Measurements from ENCODE around the gene RIMBP2.

The RIMBP2 gene

DNA sequence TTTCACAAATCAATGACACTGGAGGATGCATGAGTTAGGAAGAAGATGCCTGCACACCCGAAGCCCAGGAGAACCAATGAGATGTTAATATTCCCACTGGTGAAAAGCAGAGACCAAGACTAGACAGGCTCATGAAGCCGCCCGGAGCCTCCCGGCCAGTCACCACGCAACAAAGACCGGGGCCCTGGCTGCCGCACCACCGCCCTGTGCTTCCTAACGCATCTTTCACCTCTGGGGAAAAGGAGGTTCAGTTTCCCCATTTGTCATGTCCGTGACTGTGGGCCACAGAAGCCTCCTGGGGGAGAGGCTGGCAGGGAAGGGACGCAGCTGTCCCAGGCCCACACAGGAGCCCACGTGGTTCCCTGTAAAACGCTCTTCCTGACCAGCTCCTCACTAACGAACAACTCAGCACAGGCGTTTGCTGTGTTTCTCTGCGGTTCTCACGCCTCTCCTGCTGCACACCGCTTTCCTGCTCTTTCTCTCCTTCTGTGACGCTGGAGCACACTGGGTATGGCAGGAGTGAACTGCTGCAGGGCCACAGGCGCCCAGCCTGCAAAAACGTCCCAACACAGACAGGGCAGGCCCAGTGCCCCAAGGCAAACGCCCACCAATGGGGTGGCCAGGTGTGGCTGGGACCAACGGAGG lies 10.8 kb downstream of the RIMBP2 start:
- no peak for DNase-seq (ENCODE audit: low read depth)
- H3K4me3 ChIP-seq (ENCODE audit: low read depth, low read length): no peak overlapping the region
- no peak for TF ChIP-seq POLR2A (IDR thresholded peaks at IDR 0.05; ENCODE audit: extremely low read depth, insufficient read length)
- TF ChIP-seq MYC (IDR thresholded peaks at IDR 0.05; ENCODE audit: low read depth, low read length): no peak
- TF ChIP-seq, protein P1, sequence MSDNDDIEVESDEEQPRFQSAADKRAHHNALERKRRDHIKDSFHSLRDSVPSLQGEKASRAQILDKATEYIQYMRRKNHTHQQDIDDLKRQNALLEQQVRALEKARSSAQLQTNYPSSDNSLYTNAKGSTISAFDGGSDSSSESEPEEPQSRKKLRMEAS (IDR thresholded peaks at IDR 0.05; ENCODE audit: low read depth, low read length): no peak
- TF ChIP-seq, protein P2, sequence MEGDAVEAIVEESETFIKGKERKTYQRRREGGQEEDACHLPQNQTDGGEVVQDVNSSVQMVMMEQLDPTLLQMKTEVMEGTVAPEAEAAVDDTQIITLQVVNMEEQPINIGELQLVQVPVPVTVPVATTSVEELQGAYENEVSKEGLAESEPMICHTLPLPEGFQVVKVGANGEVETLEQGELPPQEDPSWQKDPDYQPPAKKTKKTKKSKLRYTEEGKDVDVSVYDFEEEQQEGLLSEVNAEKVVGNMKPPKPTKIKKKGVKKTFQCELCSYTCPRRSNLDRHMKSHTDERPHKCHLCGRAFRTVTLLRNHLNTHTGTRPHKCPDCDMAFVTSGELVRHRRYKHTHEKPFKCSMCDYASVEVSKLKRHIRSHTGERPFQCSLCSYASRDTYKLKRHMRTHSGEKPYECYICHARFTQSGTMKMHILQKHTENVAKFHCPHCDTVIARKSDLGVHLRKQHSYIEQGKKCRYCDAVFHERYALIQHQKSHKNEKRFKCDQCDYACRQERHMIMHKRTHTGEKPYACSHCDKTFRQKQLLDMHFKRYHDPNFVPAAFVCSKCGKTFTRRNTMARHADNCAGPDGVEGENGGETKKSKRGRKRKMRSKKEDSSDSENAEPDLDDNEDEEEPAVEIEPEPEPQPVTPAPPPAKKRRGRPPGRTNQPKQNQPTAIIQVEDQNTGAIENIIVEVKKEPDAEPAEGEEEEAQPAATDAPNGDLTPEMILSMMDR (IDR thresholded peaks at IDR 0.05; ENCODE audit: low read depth, low read length): no peak

DNA sequence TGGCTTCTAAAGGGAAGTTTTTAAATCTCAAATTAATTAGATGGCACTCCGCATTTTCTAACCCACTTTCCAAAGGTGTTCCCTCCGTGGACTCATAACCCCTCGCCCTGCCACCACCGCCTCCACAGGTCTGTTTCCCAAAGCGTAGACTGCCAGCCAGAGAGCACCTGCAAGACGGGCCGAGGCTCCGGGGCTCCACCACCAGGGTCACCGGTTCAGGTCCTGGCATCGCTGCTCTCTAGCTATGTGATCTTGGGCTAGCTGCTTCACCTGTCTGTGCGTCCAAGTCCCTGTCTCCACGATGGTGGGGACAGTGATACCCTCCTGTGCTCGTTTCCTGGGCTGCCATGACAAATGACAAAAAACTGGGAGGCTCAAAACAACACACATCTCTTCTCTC lies 11.5 kb downstream of the RIMBP2 start:
- H3K4me3 ChIP-seq (ENCODE audit: low read depth, low read length): no peak overlapping the region
- no peak for DNase-seq (ENCODE audit: low read depth)
- TF ChIP-seq, protein P2 (IDR thresholded peaks at IDR 0.05; ENCODE audit: low read depth, low read length): no peak
- TF ChIP-seq POLR2A (IDR thresholded peaks at IDR 0.05; ENCODE audit: extremely low read depth, insufficient read length) (no peak), MYC (IDR thresholded peaks at IDR 0.05; ENCODE audit: low read depth, low read length) (no peak)
- TF ChIP-seq, protein P1 (IDR thresholded peaks at IDR 0.05; ENCODE audit: low read depth, low read length): no peak

DNA sequence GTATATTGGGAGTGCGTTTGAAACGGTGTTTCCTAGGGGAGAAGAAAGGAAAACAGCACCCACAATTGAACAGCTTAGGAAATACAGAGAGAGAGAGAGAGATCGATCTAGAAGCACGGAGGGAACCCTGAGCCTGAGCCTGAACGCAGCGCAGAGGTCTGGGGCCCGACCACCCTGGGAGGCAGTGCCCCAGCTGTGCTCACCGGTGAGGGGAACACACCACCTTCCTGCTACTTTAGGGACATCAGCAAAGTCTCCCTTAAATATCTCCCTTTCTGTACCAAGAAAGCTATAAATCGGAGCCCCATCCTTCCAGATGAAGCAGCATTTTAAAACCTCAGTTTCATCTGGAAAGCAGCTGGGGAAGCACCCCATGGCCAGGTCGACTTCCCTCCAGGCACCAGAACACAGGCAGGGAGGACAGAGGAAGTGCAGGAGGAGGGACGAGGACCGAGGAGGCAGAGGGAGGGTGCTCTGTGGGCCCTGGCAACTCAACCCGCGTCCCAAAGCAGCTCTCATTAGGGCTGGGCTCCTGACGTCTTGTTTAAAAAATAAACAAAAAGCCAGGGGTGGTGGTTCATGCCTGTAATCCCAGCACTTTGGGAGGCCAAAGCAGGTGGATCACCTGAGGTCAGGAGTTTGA lies 12.2 kb downstream of the RIMBP2 start:
- TF ChIP-seq, protein P1 (IDR thresholded peaks at IDR 0.05; ENCODE audit: low read depth, low read length): no peak
- TF ChIP-seq, protein P2 (IDR thresholded peaks at IDR 0.05; ENCODE audit: low read depth, low read length): no peak
- TF ChIP-seq POLR2A (IDR thresholded peaks at IDR 0.05; ENCODE audit: extremely low read depth, insufficient read length) (no peak), MYC (IDR thresholded peaks at IDR 0.05; ENCODE audit: low read depth, low read length) (no peak)
- H3K4me3 ChIP-seq (ENCODE audit: low read depth, low read length): no peak overlapping the region
- no peak for DNase-seq (ENCODE audit: low read depth)

DNA sequence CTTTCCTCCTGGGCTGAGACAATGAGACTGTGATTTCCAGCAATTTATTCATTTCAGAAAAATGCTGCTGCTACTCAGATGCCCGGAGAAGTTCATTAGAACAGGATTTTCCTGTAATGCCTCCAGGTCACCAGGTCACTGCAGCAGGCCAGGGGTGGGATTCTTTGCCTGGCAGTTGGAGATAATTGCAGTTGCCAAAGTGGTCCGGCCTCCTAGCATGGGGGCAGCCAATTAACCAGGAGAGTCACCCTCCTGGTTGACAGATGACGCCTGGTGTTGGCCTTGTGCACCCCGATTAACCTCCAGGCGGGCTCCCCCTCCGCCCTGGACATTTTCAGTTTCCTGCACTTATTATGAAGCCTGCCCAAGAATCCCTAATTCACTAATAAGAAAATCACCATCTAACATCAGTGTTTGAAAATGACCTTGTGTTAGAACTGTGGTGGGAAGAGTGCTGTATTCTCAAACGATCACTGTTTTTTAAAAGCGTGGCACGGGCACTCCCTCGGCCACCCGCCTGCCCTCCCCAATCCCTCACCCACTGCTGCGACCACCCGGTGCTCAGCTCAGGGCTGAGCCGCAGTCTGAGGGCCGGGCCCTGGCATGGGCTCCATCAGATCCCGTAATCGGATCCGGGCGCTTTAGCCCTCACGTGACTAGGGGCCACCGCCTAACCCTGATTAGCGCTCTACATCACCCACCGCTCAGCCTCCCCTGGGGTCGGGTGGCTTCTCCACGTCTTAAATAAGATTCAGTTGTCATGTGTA lies 12.9 kb downstream of the RIMBP2 start:
- H3K4me3 ChIP-seq (ENCODE audit: low read depth, low read length): no peak overlapping the region
- TF ChIP-seq POLR2A (IDR thresholded peaks at IDR 0.05; ENCODE audit: extremely low read depth, insufficient read length): no peak
- TF ChIP-seq, protein P1 (IDR thresholded peaks at IDR 0.05; ENCODE audit: low read depth, low read length): no peak
- TF ChIP-seq, protein P2 (IDR thresholded peaks at IDR 0.05; ENCODE audit: low read depth, low read length): no peak
- TF ChIP-seq MYC (IDR thresholded peaks at IDR 0.05; ENCODE audit: low read depth, low read length): no peak
- DNase-seq (ENCODE audit: low read depth): no peak

DNA sequence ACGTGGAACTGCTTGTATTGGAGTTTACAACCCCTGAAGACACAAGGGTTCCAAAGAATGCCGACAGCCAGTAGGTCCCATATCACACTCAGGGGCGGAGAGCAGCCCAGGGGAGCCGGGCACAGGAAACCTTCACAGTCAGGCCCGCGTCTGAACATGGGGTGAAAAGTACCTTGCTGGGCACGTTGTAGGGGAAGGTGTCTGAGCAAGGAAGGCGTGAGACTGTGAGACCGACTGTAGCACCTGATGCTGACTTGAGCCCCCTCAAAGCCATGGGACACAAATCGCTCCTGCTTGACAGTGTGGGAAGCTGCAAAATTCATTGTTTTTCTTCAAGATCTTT lies 14.7 kb downstream of the RIMBP2 start:
- TF ChIP-seq MYC (IDR thresholded peaks at IDR 0.05; ENCODE audit: low read depth, low read length) (no peak), POLR2A (IDR thresholded peaks at IDR 0.05; ENCODE audit: extremely low read depth, insufficient read length) (no peak)
- TF ChIP-seq, protein P2 (IDR thresholded peaks at IDR 0.05; ENCODE audit: low read depth, low read length): no peak
- TF ChIP-seq, protein P1 (IDR thresholded peaks at IDR 0.05; ENCODE audit: low read depth, low read length): no peak
- DNase-seq (ENCODE audit: low read depth): no peak
- no peak overlapping the region for H3K4me3 ChIP-seq (ENCODE audit: low read depth, low read length)
